A673 (cell line): ENCODE measurements around the gene PRICKLE3.

Source experiments
- EZH2 ChIP-seq: fragments of 200-600 bp; sonication (generic); IDR thresholded peaks from 2 replicates; pipeline ENCODE4 v1.6.1; 2017; ENCODE audit warnings: borderline replicate concordance, low read depth, mild to moderate bottlenecking, mixed read lengths, antibody characterized with exemption, low read length; ENCODE audit not compliant: poor library complexity, severe bottlenecking
- TF ChIP-seq, protein P1 (sequence below): fragments of 300-800, 200-600 bp; sonication (generic); conservative IDR thresholded peaks from 2 replicates; pipeline ENCODE4 v1.5.1; 2017; ENCODE audit warnings: low read depth, mild to moderate bottlenecking, antibody characterized with exemption, low read length, moderate library complexity, mixed read lengths

DNA sequence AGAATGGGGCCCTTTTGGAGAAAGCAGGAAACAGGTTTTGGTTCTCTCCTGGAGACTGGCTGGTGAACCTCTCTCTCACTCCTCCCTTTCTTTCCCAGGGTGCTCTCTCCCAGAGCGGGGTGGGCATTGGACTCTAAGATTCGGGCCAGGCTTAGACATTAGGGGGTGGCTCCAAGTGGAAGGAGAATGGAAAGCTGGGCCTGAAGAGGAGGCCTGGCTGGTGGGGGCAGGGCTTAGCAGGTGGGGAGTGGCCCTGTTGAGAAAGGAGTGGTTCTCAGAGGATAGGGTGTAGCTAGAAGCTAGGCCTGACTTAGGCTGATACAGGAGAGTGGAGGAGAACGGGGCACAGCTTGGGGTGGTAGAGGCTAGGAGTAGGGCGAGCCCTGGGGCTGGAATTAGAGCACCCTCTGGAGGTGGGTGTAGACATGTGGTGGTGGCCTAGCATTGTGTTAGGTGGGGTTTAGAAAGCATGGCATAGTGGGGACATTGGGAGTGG is 8.8 kb downstream of the PRICKLE3 start:
- no peak for TF ChIP-seq EZH2
- TF ChIP-seq, protein P1, sequence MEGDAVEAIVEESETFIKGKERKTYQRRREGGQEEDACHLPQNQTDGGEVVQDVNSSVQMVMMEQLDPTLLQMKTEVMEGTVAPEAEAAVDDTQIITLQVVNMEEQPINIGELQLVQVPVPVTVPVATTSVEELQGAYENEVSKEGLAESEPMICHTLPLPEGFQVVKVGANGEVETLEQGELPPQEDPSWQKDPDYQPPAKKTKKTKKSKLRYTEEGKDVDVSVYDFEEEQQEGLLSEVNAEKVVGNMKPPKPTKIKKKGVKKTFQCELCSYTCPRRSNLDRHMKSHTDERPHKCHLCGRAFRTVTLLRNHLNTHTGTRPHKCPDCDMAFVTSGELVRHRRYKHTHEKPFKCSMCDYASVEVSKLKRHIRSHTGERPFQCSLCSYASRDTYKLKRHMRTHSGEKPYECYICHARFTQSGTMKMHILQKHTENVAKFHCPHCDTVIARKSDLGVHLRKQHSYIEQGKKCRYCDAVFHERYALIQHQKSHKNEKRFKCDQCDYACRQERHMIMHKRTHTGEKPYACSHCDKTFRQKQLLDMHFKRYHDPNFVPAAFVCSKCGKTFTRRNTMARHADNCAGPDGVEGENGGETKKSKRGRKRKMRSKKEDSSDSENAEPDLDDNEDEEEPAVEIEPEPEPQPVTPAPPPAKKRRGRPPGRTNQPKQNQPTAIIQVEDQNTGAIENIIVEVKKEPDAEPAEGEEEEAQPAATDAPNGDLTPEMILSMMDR: no peak
